Mucosa of descending colon (tissue), 3 donors: ENCODE measurements around the gene SPAG16. TPM values are rescaled to one million over a fixed set of nuclear protein-coding genes. Genes with fewer than 3 reads are reported as not detected.

Experiments
- ATAC-seq: fragments of 200-7000 bp; cut with Tn5 transposase; one replicate; pipeline ENCODE4 v1.9.1; 2020; ENCODE audit warnings: mild to moderate bottlenecking, moderate library complexity
- DNase-seq, 3 donors: peaks; one replicate each; pipeline ENCODE4 v3.0.0-alpha.2; 2020
- H3K36me3 ChIP-seq: fragments of 200-600 bp; one replicate; pipeline ENCODE4 v1.8.0; 2021; ENCODE audit warnings: low read depth, mild to moderate bottlenecking
- H3K4me1 ChIP-seq: fragments of 200-600 bp; one replicate; pipeline ENCODE4 v1.8.0; 2021; ENCODE audit warnings: low read depth, mild to moderate bottlenecking
- H3K4me3 ChIP-seq: fragments of 200-600 bp; one replicate; pipeline ENCODE4 v1.8.0; 2021; ENCODE audit warnings: mild to moderate bottlenecking
- H3K9me3 ChIP-seq: fragments of 200-600 bp; one replicate; pipeline ENCODE4 v1.8.0; 2021; ENCODE audit warnings: mild to moderate bottlenecking
- intact Hi-C, 2 donors: fragments of 100-400 bp; cut with DNase I in 1 of 2; cut with micrococcal nuclease in 1 of 2; formaldehyde crosslinking; loops; one replicate each; pipeline versions ENCODE4 v1.11.0 to v1.11.1; 2022; cut with DNase I, micrococcal nuclease
- total RNA-seq, 3 donors: library from RNA; stranded (reverse); fragmentation: NEBNext Ultra II Directional in 2 of 3; extraction: Animal tissue kit (Norgen Biotek cat#: 25700) in 2 of 3; gene quantifications; one replicate each; pipeline versions ENCODE4 v1.2.1 to v1.2.4, GENCODE V29; 2021 to 2023
- TF ChIP-seq, protein P1 (sequence below): fragments of 200-600 bp; IDR thresholded peaks from one replicate; pipeline ENCODE4 v1.8.0; 2022; ENCODE audit warnings: antibody characterized with exemption, mild to moderate bottlenecking
- donor health status: DM: no; HTN: no; CAD: no; lungs with moderate emphysema.
- donor health status: DM: no; HTN: no; CAD: no.
- donor health status: DM: no; HTN: yes; CAD: no.

SPAG16 gene
- total RNA-seq, 3 donors from 2014 or later: 18.1 to 20.3 (median 18.5) TPM

DNA sequence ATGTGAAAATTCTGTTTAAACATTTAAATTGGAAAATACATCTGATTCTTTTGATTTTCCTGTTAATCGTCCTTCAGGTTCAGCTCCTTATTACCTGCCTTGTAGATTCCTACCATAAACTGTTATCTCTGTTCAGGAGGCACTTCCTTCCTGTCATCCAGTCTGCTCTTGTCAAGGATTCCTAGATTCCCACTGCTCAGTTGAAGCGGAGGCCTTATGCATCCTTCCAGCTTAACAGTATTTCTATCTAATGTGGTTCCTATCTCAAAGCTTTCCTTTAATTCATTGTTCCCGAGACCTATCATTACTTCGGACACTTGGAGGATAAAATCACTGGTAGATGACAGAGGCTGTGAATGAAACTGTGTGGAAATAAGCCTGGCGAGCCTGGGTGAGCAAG is 12.0 kb downstream of the SPAG16 start:
- TF ChIP-seq, protein P1, sequence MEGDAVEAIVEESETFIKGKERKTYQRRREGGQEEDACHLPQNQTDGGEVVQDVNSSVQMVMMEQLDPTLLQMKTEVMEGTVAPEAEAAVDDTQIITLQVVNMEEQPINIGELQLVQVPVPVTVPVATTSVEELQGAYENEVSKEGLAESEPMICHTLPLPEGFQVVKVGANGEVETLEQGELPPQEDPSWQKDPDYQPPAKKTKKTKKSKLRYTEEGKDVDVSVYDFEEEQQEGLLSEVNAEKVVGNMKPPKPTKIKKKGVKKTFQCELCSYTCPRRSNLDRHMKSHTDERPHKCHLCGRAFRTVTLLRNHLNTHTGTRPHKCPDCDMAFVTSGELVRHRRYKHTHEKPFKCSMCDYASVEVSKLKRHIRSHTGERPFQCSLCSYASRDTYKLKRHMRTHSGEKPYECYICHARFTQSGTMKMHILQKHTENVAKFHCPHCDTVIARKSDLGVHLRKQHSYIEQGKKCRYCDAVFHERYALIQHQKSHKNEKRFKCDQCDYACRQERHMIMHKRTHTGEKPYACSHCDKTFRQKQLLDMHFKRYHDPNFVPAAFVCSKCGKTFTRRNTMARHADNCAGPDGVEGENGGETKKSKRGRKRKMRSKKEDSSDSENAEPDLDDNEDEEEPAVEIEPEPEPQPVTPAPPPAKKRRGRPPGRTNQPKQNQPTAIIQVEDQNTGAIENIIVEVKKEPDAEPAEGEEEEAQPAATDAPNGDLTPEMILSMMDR: no peak
- no peaks in the 10 kb centered on the region for H3K36me3 ChIP-seq
- H3K9me3 ChIP-seq: no peaks in the 10 kb centered on the region
- H3K4me1 ChIP-seq: no peaks in the 10 kb centered on the region
- intact Hi-C loops: no loop called here
- DNase-seq (no peak), ATAC-seq (no peak)
- H3K4me3 ChIP-seq: no peak overlapping the region

DNA sequence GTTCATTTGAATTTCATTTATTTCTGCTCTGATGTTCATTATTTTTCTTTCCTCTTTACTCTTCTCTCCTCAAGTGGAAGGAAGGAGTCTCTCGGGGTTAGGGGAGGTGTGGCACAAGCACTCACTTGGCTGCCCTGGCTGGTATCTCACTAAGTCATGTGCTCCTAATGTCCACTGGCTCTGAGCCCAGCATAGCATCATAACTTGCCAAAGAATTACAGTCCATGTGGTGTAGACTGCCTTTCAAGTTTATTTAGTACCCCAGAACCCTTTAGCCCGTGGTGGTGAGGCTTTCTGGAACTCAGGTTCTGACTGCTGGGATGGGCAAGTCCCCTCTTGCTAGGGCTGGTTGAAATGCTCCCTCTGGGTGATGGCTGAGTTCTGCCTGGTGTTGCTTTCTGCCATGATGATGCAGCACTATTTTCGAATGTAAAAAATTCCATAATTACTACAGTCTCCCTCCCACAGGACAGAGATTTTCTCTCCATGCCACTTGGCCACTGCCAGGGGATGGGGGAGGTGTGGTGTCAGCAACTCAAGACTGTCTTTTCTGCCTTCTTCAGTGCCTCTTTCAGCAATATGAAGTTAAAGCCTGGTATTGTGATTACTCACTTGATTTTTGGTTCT is 22.2 kb downstream of the SPAG16 start:
- Histone ChIP-seq H3K9me3 (peaks cover 22% of the 10 kb centered on the region), H3K36me3 (no peaks in the 10 kb centered on the region), H3K4me3 (no peak overlapping the region), H3K4me1 (no peaks in the 10 kb centered on the region)
- intact Hi-C loops: no loop called here
- ATAC-seq (no peak), DNase-seq (peak in 1 of 3 donors; percentile 55)
- TF ChIP-seq, protein P1: no peak

GRCh38 chr2:213315168-213315876 is 31.1 kb downstream of the SPAG16 start:
- TF ChIP-seq, protein P1: no peak
- Histone ChIP-seq H3K4me3 (no peak overlapping the region), H3K36me3 (no peaks in the 10 kb centered on the region), H3K4me1 (no peaks in the 10 kb centered on the region), H3K9me3 (no peaks in the 10 kb centered on the region)
- intact Hi-C loops: no loop called here
- ATAC-seq (no peak), DNase-seq (no peak)

DNA sequence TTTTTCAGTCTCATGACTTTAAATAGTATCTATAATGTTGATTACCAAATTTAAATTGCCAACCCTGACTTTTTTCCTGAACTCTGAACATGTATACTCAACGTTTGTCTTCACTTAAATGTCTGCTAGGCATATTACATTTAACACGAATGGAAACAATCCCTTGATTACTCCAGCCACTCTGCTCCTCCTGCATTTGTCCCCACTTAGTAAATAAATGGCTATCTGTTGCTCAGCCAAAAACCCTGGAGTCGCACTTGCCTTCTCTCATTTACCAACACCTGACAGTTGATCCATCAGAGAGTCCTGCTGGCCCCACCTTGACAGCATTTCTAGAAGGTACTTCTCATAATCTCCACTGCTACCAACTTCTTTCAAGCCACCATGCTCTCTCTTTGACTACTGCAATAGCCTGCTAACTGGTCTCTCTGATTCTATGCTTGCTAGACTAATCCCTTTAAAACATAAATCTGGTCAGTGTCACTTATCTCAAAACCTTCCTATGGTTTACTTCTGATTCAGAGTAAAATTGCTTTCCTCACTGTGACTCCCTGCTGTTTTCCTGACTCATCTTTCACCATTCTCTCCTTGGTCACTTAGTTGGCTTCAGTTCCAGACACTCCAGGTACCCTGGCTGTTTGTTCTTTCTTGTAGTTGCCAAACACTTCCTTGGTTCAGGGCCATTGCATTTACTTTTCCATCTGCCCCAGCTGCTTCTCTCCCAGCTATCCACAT is 31.9 kb downstream of the SPAG16 start:
- ATAC-seq (no peak), DNase-seq (no peak)
- no peaks in the 10 kb centered on the region for H3K9me3 ChIP-seq
- no peaks in the 10 kb centered on the region for H3K36me3 ChIP-seq
- no peaks in the 10 kb centered on the region for H3K4me1 ChIP-seq
- TF ChIP-seq, protein P1: no peak
- no peak overlapping the region for H3K4me3 ChIP-seq
- intact Hi-C loops: no loop called here

- intact Hi-C loops: no loop called here
- TF ChIP-seq, protein P1: no peak
- no peak overlapping the region for H3K4me3 ChIP-seq
- no peak for DNase-seq
- ATAC-seq: no peak
- no peaks in the 10 kb centered on the region for H3K4me1 ChIP-seq
- no peaks in the 10 kb centered on the region for H3K36me3 ChIP-seq
- H3K9me3 ChIP-seq: no peaks in the 10 kb centered on the region
Observed at GRCh38 chr2:213317929-213318328, 33.7 kb downstream of the SPAG16 start.
